NOMO-1 treated with dmso at 0.1 percent for 144 hours (cell line): ENCODE measurements around the gene HAO2.
"Not testable (repeated sequence)": the region's sequence is repeated elsewhere in the genome, so short reads cannot be mapped to it uniquely, and the experiment has no call there.

Experiments
- DNase-seq: peaks from one replicate; lab custom pipeline; 2025; ENCODE audit not compliant: unreplicated experiment; lab: John Stamatoyannopoulos, UW

Gene HAO2

GRCh38 chr1:119345398-119345797, 23.2 kb upstream of the HAO2 start:
- no peak for DNase-seq

DNA sequence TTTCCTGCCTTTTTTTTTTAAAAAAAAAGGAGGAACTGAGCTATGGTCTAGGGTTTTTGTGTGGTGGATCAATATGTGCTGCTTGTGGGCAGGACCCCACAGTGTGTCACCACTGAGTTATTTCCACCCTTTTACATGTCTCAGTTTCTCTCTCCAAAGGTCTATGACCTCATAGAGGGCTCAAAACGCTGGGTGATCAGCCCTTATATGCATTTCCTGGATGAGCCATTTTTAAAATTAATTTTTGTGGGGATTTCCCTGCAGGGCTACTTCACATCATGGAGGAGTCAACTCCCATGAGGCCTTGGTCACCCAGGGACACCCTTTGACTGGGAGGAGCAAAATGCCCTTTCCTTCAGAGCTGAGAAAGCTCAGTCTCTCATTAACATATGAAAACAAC, 20.7 kb upstream of the HAO2 start:
- DNase-seq: no peak

DNA sequence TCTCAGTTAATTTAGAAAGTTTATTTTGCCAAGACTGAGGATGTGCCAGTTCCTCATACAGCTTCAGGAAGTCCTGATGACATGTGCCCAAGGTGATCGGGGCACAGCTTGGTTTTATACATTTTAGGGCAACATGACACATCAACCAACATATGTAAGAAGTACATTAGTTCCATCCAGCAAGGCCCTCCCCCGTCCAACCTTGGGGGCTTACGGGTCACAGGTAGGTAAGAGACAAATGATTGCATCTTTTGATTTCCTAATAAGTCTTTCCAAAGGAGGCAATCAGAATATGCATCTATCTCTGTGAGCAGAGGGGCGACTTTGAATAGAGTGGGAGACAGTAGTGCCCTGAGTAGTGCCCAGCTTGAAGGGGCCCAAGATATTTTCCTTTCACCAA, 19.6 kb upstream of the HAO2 start:
- DNase-seq: no peak

DNA sequence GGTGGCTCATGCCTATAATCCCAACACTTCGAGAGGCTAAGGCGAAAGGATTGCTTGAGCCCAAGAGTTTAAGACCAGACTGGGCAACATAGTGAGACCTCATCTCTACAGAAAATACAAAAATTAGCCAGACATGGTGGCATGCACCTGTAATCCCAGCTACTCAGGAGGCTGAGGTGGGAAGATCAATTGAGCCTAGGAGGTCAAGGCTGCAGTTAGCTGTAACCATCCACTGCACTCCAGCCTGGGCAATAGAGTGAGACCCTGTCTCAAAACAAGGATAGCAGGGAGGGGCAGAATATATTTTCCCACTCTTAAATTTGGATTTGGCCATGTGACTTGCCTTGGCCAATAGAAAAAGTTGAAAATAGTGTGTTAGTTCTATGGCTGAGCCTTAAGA, 17.7 kb upstream of the HAO2 start:
- DNase-seq: not testable (repeated sequence)

DNA sequence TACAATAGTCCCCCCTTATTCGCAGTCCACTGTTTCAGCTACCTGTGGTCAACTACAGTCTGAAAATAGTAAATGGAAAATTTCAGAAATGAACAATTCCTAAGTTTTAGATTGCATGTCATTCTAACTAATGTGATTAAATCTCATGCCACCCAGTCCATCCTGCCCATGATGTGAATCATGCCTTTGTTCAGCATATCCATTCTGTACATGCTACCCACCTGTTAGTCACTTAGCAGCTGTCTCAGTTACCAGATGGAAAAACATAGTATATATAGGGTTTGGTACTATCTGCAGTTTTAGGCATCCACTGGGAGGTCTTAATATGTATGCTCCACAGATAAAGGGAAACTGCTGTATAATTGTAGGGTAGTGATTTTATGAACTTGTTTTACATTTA, 16.6 kb upstream of the HAO2 start:
- no peak for DNase-seq

- no peak for DNase-seq
Measured at GRCh38 chr1:119353836-119354235, 14.7 kb upstream of the HAO2 start.

GRCh38 chr1:119358636-119359035, 9.9 kb upstream of the HAO2 start:
- DNase-seq: no peak

GRCh38 chr1:119359730-119360129, 8.9 kb upstream of the HAO2 start:
- no peak for DNase-seq

- no peak for DNase-seq
Measured at GRCh38 chr1:119361205-119361604, 7.4 kb upstream of the HAO2 start.

GRCh38 chr1:119361620-119362344, 6.8 kb upstream of the HAO2 start:
- no peak for DNase-seq

GRCh38 chr1:119363162-119363561, 5.4 kb upstream of the HAO2 start:
- no peak for DNase-seq

DNA sequence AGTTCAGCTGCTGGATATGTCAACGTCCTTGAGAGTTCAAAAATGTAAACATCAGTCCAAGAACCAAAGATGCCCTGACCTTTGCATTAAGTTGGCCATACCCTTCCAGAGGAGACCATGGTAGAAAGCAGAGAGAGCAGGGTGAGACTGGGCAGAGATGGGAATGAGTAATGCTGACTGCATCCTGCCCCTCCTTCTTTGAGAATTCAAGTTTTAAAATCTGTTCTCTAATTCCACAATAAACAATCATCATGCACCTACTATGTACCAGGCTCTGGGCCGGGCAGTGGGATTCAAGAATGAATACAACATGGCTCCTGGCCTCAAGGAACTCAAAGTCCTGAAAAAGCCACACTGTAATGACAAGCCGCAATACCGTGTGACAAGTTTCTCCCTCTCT, 3.9 kb upstream of the HAO2 start:
- no peak for DNase-seq

GRCh38 chr1:119366424-119366823, 2.2 kb upstream of the HAO2 start:
- no peak for DNase-seq

- no peak for DNase-seq
Measured at GRCh38 chr1:119367432-119368124, 1.0 kb upstream of the HAO2 start.

- no peak for DNase-seq
Measured at GRCh38 chr1:119370748-119371147, 2.2 kb downstream of the HAO2 start.

DNA sequence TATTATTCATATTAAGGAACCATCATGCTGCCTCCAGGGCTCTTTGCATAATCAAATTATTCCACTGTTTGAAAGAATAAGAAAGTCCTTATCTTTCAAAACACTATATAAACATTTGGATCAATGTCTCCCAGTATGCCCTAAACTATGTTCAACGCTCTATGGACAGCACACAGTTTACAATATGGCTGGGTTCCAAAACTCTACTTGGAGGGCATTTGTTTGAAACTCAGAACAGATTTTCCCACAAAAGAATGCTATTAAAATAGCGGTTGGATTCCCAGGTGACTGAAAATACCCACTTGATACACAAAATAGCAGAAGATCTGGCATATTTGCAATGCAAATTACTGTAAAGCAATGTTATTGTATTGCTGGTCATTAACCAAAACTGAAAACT, 3.2 kb downstream of the HAO2 start:
- DNase-seq: no peak

DNA sequence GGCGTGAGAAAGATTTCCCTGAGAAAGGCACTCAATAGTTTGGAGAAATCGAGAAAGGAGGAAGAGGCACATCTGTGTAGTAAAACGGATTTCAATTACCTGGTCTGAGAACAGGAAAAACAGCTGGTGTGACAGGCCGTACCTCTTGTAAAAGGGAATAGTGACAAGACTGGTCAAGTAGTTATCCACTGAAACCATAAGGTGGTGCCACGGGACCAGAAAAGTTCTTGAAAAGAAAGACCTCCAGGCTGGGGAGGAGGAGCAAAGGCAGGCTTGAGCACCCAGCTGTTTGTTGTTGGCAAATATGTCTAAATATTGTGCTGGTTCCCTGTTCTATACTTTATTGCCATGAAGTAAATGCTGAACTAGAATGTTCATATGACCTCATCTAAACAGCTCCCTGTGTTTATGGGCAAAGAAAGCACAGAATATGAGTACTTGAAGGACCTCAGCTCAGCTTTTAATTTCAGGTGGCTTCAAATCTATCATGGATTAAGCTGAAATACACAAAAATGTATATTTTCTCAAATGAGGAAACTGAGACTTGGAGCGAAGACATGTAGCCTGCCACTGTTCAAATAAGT, 4.0 kb downstream of the HAO2 start:
- DNase-seq: no peak

DNA sequence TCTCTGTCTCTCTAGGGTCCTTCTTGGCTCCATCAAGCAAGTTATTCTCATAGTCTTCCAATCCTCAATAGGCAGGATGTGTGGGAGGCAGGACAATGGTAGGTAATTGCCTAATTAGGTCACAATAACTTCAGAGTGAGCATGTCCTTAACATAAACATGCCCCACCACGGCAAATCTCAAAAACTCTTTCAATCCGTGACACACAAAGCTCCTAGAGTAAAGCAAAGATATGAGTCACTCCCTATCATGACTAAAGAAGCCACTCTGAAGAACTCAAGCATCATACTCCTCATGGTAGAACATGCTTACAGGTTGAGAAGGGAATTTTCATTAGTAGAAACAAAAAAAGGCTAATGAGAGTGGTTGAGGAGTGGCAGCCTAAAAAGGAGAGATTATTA, 4.9 kb downstream of the HAO2 start:
- DNase-seq: no peak

GRCh38 chr1:119374208-119374874, 5.8 kb downstream of the HAO2 start:
- DNase-seq: no peak

DNA sequence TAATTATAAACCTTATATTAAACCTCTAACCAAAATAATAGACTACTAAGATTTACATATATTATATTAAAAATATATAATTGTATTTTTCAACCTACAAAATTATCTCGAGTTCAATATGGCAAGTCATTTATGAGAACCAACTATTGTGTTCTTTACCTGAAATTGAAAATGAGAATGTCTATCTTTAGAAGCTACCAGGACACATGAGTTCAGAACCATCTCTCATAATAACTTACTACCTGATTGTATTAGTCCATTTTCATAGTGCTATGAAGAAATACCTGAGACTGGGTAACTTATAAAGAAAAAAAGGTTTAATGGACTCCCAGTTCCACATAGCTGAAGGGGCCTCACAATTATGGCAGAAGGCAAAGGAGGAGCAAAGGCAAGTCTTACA, 6.8 kb downstream of the HAO2 start:
- DNase-seq: no peak

GRCh38 chr1:119376594-119376993, 8.0 kb downstream of the HAO2 start:
- DNase-seq: no peak

GRCh38 chr1:119377594-119377993, 9.0 kb downstream of the HAO2 start:
- not testable (repeated sequence) for DNase-seq
